ENCODE results near the gene MEA1. TPM values are rescaled to one million over a fixed set of nuclear protein-coding genes. Genes with fewer than 3 reads are reported as not detected.
"Not testable (repeated sequence)": the region's sequence is repeated elsewhere in the genome, so short reads cannot be mapped to it uniquely, and the experiment has no call there.

The MEA1 gene
- total RNA-seq, 1 experiment from 2014 or later, result 131 TPM

GRCh38 chr6:43006251-43006650, 7.5 kb downstream of the MEA1 start:
- no peaks in the 10 kb centered on the region for H3K27me3 ChIP-seq (ENCODE audit: low read length)
- H3F3A ChIP-seq (ENCODE audit: low read length, unreplicated experiment), result no peaks in the 10 kb centered on the region
- TF ChIP-seq CTCF (conservative IDR thresholded peaks at IDR 0.05; ENCODE audit: low read depth, low read length), result no peak
- no peak for TF ChIP-seq EZH2phosphoT487 (IDR thresholded peaks at IDR 0.05; ENCODE audit: borderline replicate concordance, low read length)
- TF ChIP-seq EZH2 (IDR thresholded peaks at IDR 0.05; ENCODE audit: low read length, unreplicated experiment), result no peak
- ChIA-PET CTCF (no interaction called here), POLR2A (ENCODE audit: unreplicated experiment) (no interaction called here)
- no peaks in the 10 kb centered on the region for H3K9me2 ChIP-seq (replicated peaks; ENCODE audit: low read length)
- H3K4me3 ChIP-seq (ENCODE audit: low read length), result no peak overlapping the region
- no peaks in the 10 kb centered on the region for H3K9me3 ChIP-seq (ENCODE audit: low read length)
- no peak overlapping the region for H3K27ac ChIP-seq (ENCODE audit: low read length)
- no peaks in the 10 kb centered on the region for H4K20me1 ChIP-seq (ENCODE audit: low read length)
- no peak overlapping the region for H2AFZ ChIP-seq (ENCODE audit: low read length)
- DNase-seq, result no peak
- H3K36me3 ChIP-seq (ENCODE audit: low read depth, low read length), result peaks cover 19% of the 10 kb centered on the region
- no peak overlapping the region for H3K4me2 ChIP-seq (ENCODE audit: low read length)
- H3K4me1 ChIP-seq (ENCODE audit: insufficient read depth, low read length), result no peaks in the 10 kb centered on the region
- H3K79me2 ChIP-seq (ENCODE audit: low read length), result no peaks in the 10 kb centered on the region
- no TSS peak for BruUV-seq (replicated peaks)
- no peak overlapping the region for H3K9ac ChIP-seq (ENCODE audit: low read length)
- ATAC-seq, result no peak
- intact Hi-C loops (cut with micrococcal nuclease), result loop anchor here (5.0 kb wide), 1 partner anchor 136 kb away; no protein-coding TSS in a partner anchor

- no peak overlapping the region for H3K4me3 ChIP-seq (ENCODE audit: low read length)
- no peak for TF ChIP-seq CTCF (conservative IDR thresholded peaks at IDR 0.05; ENCODE audit: low read depth, low read length)
- TF ChIP-seq EZH2phosphoT487 (IDR thresholded peaks at IDR 0.05; ENCODE audit: borderline replicate concordance, low read length), result no peak
- no peak for TF ChIP-seq EZH2 (IDR thresholded peaks at IDR 0.05; ENCODE audit: low read length, unreplicated experiment)
- POLR2A ChIA-PET (ENCODE audit: unreplicated experiment), result no interaction called here
- H4K20me1 ChIP-seq (ENCODE audit: low read length), result no peaks in the 10 kb centered on the region
- no TSS peak for BruUV-seq (replicated peaks)
- H3F3A ChIP-seq (ENCODE audit: low read length, unreplicated experiment), result no peaks in the 10 kb centered on the region
- no peaks in the 10 kb centered on the region for H3K27me3 ChIP-seq (ENCODE audit: low read length)
- CTCF ChIA-PET, result no interaction called here
- H3K27ac ChIP-seq (ENCODE audit: low read length), result no peak overlapping the region
- H3K4me2 ChIP-seq (ENCODE audit: low read length), result no peak overlapping the region
- intact Hi-C loops (cut with micrococcal nuclease), result loop anchor here (5.0 kb wide), 1 partner anchor 136 kb away; no protein-coding TSS in a partner anchor
- H3K9ac ChIP-seq (ENCODE audit: low read length), result no peak overlapping the region
- peaks cover 15% of the 10 kb centered on the region for H3K36me3 ChIP-seq (ENCODE audit: low read depth, low read length)
- H2AFZ ChIP-seq (ENCODE audit: low read length), result no peak overlapping the region
- H3K4me1 ChIP-seq (ENCODE audit: insufficient read depth, low read length), result no peaks in the 10 kb centered on the region
- no peaks in the 10 kb centered on the region for H3K79me2 ChIP-seq (ENCODE audit: low read length)
- no peak for ATAC-seq
- no peak for DNase-seq
- no peaks in the 10 kb centered on the region for H3K9me2 ChIP-seq (replicated peaks; ENCODE audit: low read length)
- H3K9me3 ChIP-seq (ENCODE audit: low read length), result no peaks in the 10 kb centered on the region
Observed at GRCh38 chr6:43005844-43006243, 7.9 kb downstream of the MEA1 start.

- intact Hi-C loops (cut with micrococcal nuclease), result no loop called here
- H3K9me3 ChIP-seq (ENCODE audit: low read length), result no peaks in the 10 kb centered on the region
- H2AFZ ChIP-seq (ENCODE audit: low read length), result no peak overlapping the region
- no peak overlapping the region for H3K4me3 ChIP-seq (ENCODE audit: low read length)
- ChIA-PET CTCF (no interaction called here), POLR2A (ENCODE audit: unreplicated experiment) (no interaction called here)
- no peak overlapping the region for H3K27ac ChIP-seq (ENCODE audit: low read length)
- DNase-seq, result no peak
- H3K79me2 ChIP-seq (ENCODE audit: low read length), result no peaks in the 10 kb centered on the region
- H3K4me2 ChIP-seq (ENCODE audit: low read length), result no peak overlapping the region
- no peaks in the 10 kb centered on the region for H3K4me1 ChIP-seq (ENCODE audit: insufficient read depth, low read length)
- TF ChIP-seq EZH2phosphoT487 (IDR thresholded peaks at IDR 0.05; ENCODE audit: borderline replicate concordance, low read length) (no peak), CTCF (conservative IDR thresholded peaks at IDR 0.05; ENCODE audit: low read depth, low read length) (no peak), EZH2 (IDR thresholded peaks at IDR 0.05; ENCODE audit: low read length, unreplicated experiment) (no peak)
- no peaks in the 10 kb centered on the region for H3K27me3 ChIP-seq (ENCODE audit: low read length)
- ATAC-seq, result no peak
- H3K9ac ChIP-seq (ENCODE audit: low read length), result no peak overlapping the region
- BruUV-seq (replicated peaks), result no TSS peak
- no peaks in the 10 kb centered on the region for H4K20me1 ChIP-seq (ENCODE audit: low read length)
- H3F3A ChIP-seq (ENCODE audit: low read length, unreplicated experiment), result no peaks in the 10 kb centered on the region
- H3K36me3 ChIP-seq (ENCODE audit: low read depth, low read length), result peaks cover 5% of the 10 kb centered on the region; the same call in 1 of the 2 replicates
- no peaks in the 10 kb centered on the region for H3K9me2 ChIP-seq (replicated peaks; ENCODE audit: low read length)
Observed at GRCh38 chr6:43001843-43002242, 11.9 kb downstream of the MEA1 start.

GRCh38 chr6:42998205-42998604, 15.5 kb downstream of the MEA1 start:
- CTCF ChIA-PET; H3K79me2 ChIP-seq (ENCODE audit: low read length); H3K9me3 ChIP-seq (ENCODE audit: low read length); BruUV-seq (replicated peaks); intact Hi-C loops (cut with micrococcal nuclease); H3K4me1 ChIP-seq (ENCODE audit: insufficient read depth, low read length); H3K27ac ChIP-seq (ENCODE audit: low read length); H3F3A ChIP-seq (ENCODE audit: low read length, unreplicated experiment); H3K4me2 ChIP-seq (ENCODE audit: low read length); H3K4me3 ChIP-seq (ENCODE audit: low read length); H3K27me3 ChIP-seq (ENCODE audit: low read length); H4K20me1 ChIP-seq (ENCODE audit: low read length); H3K9me2 ChIP-seq (replicated peaks; ENCODE audit: low read length); H3K36me3 ChIP-seq (ENCODE audit: low read depth, low read length); ATAC-seq; DNase-seq; H2AFZ ChIP-seq (ENCODE audit: low read length); H3K9ac ChIP-seq (ENCODE audit: low read length): not testable (repeated sequence)
- POLR2A ChIA-PET (ENCODE audit: unreplicated experiment), result interaction anchor here (0.7 kb wide), 1 partner anchor 262 kb away, joined by 3 read pairs; no protein-coding TSS in a partner anchor

All from PC-3 (cell line).